Measurements from ENCODE around the gene MROH8. TPM values are rescaled to one million over a fixed set of nuclear protein-coding genes. Genes with fewer than 3 reads are reported as not detected.

MROH8 gene
- total RNA-seq, 1 experiment from 2014 or later, result 1.8 TPM

DNA sequence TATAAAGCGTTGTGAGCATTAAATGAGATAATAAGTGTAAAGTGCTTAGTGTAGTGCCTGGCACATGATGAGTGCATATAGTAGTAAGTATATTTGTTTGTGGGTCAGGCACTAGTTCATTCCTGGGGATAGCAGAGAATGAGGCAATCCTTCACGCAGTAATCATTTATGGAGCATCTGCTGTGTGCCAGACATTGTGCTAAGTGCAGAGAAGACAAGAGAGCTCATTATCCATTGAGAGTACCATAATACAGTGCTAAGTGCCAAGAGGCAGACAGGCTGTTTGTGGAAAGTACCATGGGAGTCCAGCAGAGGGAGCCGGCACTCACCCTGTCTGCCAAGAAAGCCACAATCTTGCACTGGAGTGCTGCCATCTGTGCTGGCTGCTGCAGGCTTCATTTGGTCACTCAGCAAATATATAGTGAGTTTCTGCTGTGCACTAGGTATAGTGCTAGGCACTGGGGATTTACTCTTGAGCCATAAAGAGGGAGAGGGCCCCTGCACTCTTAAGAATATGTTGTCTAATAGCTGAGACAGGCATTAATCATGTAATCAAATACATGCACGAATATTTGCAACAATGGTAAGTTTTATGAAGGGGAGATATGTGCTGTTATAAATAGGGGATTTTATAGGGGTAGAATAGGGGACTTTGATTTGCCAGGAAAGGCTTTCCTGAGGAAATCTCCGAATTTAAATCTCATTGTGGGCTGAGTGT is 12.9 kb upstream of the MROH8 start:
- H3K27me3 ChIP-seq (ENCODE audit: control insufficient read depth, insufficient read depth, low read length), result no peaks in the 10 kb centered on the region
- no peak overlapping the region for H3K4me3 ChIP-seq (ENCODE audit: low read depth in 2 of 2, low read length in 2 of 2)
- ATAC-seq (peak; percentile 91), DNase-seq (ENCODE audit: low read depth, low spot score) (peak; percentile 61)
- peaks cover 6% of the 10 kb centered on the region for H3K36me3 ChIP-seq (ENCODE audit: control insufficient read depth, insufficient read depth, low read length)
- H3K4me1 ChIP-seq (ENCODE audit: control insufficient read depth, insufficient read depth, low read length), result no peaks in the 10 kb centered on the region; the same call in 1 of the 2 replicates
- ChIA-PET POLR2A (no interaction called here), CTCF (interaction anchor here (0.5 to 1.6 kb wide), 5 partner anchors 9 to 534 kb away, joined by 3 to 11 read pairs (median 4); partner anchors contain the start of genes MROH8 and RPN2)
- no peaks in the 10 kb centered on the region for H3K9me3 ChIP-seq (ENCODE audit: control insufficient read depth, insufficient read depth, low read depth, low read length)
- no TSS peak for BruUV-seq (replicated peaks)
- intact Hi-C loops (cut with micrococcal nuclease; ENCODE audit: unreplicated experiment), result no loop called here
- TF ChIP-seq CTCF (IDR thresholded peaks at IDR 0.05), result peak; percentile 95
- no peak for TF ChIP-seq POLR2AphosphoS5 (IDR thresholded peaks at IDR 0.05; ENCODE audit: low read depth, low read length)
- TF ChIP-seq TCF7L2 (IDR thresholded peaks at IDR 0.05; ENCODE audit: low read depth, low read length), result no peak
- TF ChIP-seq REST (IDR thresholded peaks at IDR 0.05; ENCODE audit: insufficient read depth in 1 of 2, low read depth in 2 of 2, low read length in 1 of 2), result no peak
- no peak for TF ChIP-seq SIN3A (IDR thresholded peaks at IDR 0.05; ENCODE audit: borderline replicate concordance, insufficient read depth, low read depth, low read length)
- H3K27ac ChIP-seq (ENCODE audit: low read length), result no peak overlapping the region
- in situ Hi-C loops (cut with HindIII; ENCODE audit: low pct_unique_long_range_greater_than_20kb, low sequenced_read_pairs), result no loop called here

- Histone ChIP-seq H3K27ac (ENCODE audit: low read length) (no peak overlapping the region), H3K4me1 (ENCODE audit: control insufficient read depth, insufficient read depth, low read length) (no peaks in the 10 kb centered on the region; the same call in 1 of the 2 replicates), H3K9me3 (ENCODE audit: control insufficient read depth, insufficient read depth, low read depth, low read length) (no peaks in the 10 kb centered on the region), H3K27me3 (ENCODE audit: control insufficient read depth, insufficient read depth, low read length) (no peaks in the 10 kb centered on the region), H3K36me3 (ENCODE audit: control insufficient read depth, insufficient read depth, low read length) (peaks cover 16% of the 10 kb centered on the region), H3K4me3 (ENCODE audit: low read depth in 2 of 2, low read length in 2 of 2) (no peak overlapping the region)
- ATAC-seq (no peak), DNase-seq (ENCODE audit: low read depth, low spot score) (no peak)
- intact Hi-C loops (cut with micrococcal nuclease; ENCODE audit: unreplicated experiment) (no loop called here), in situ Hi-C loops (cut with HindIII; ENCODE audit: low pct_unique_long_range_greater_than_20kb, low sequenced_read_pairs) (no loop called here)
- TF ChIP-seq SIN3A (IDR thresholded peaks at IDR 0.05; ENCODE audit: borderline replicate concordance, insufficient read depth, low read depth, low read length) (no peak), REST (IDR thresholded peaks at IDR 0.05; ENCODE audit: insufficient read depth in 1 of 2, low read depth in 2 of 2, low read length in 1 of 2) (no peak), CTCF (IDR thresholded peaks at IDR 0.05) (no peak), POLR2AphosphoS5 (IDR thresholded peaks at IDR 0.05; ENCODE audit: low read depth, low read length) (no peak), TCF7L2 (IDR thresholded peaks at IDR 0.05; ENCODE audit: low read depth, low read length) (no peak)
- POLR2A ChIA-PET, result interaction anchor here (1.4 kb wide), 1 partner anchor 12 kb away, joined by 6 read pairs; the partner anchor contains the start of genes MROH8 and RPN2
- CTCF ChIA-PET, result no interaction called here
- BruUV-seq (replicated peaks), result no TSS peak
Measured at GRCh38 chr20:37190354-37191112, 11.2 kb upstream of the MROH8 start.

All from Panc1 (cell line).